ENCODE results near the gene KIRREL3.

GRCh38 chr11:126601550-126602215, 398.9 kb downstream of the KIRREL3 start:
- TF ChIP-seq CTCF (IDR thresholded peaks at IDR 0.05 in 8 of 11, conservative IDR thresholded peaks at IDR 0.05 in 3 of 11) (no peak), POLR2AphosphoS5 (IDR thresholded peaks at IDR 0.05) (no peak)
